ENCODE measurements around the gene OSM.

OSM gene

GRCh38 chr22:30226192-30226832 lies 40.3 kb downstream of the OSM start:
- TF ChIP-seq, protein P1, sequence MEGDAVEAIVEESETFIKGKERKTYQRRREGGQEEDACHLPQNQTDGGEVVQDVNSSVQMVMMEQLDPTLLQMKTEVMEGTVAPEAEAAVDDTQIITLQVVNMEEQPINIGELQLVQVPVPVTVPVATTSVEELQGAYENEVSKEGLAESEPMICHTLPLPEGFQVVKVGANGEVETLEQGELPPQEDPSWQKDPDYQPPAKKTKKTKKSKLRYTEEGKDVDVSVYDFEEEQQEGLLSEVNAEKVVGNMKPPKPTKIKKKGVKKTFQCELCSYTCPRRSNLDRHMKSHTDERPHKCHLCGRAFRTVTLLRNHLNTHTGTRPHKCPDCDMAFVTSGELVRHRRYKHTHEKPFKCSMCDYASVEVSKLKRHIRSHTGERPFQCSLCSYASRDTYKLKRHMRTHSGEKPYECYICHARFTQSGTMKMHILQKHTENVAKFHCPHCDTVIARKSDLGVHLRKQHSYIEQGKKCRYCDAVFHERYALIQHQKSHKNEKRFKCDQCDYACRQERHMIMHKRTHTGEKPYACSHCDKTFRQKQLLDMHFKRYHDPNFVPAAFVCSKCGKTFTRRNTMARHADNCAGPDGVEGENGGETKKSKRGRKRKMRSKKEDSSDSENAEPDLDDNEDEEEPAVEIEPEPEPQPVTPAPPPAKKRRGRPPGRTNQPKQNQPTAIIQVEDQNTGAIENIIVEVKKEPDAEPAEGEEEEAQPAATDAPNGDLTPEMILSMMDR (conservative IDR thresholded peaks at IDR 0.05), result no peak
- H3K27ac ChIP-seq, result no peak overlapping the region

DNA sequence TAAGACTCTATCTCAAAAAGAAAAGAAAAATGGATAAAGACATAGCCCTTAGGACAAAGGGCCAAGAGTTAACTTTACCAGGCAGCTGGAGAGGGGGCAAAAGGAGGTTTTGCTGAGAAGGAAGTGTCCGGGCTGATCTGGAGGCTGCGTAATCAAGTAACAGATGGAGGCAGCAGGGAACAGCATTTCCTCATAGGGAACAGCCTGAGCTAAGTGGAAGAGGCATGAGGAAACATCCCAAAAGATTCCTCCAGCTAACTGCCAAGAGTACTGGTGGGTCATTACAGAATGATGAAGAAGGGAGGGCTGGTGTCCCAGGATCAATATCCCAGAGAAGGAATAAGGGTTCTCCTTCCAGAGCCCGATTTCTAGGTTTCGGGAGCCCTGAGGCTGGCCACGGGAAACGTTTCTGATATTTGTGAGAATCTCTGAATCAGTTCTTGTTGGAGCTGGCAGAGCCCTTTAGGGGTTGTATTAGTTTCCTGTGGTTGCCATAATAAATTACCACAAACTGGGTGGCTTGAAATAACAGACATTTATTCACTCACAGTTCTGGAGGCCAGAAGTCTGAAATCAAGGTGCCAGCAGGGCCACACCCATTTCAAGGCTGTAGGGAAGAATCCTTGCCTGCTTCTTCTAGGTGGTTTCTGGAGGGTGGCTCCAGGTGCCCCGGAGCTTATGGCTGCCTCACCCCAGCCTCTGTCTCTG lies 41.3 kb downstream of the OSM start:
- H3K27ac ChIP-seq, result no peak overlapping the region

GRCh38 chr22:30224161-30224857 lies 42.3 kb downstream of the OSM start:
- TF ChIP-seq, protein P1 (conservative IDR thresholded peaks at IDR 0.05), result no peak
- H3K27ac ChIP-seq, result no peak overlapping the region

More for the DNA sequence above, 41.3 kb downstream of the OSM start:
- TF ChIP-seq, protein P1 (conservative IDR thresholded peaks at IDR 0.05), result no peak

- TF ChIP-seq, protein P1 (conservative IDR thresholded peaks at IDR 0.05), result no peak
- H3K27ac ChIP-seq, result no peak overlapping the region
Observed at GRCh38 chr22:30223303-30223702, 43.3 kb downstream of the OSM start.

DNA sequence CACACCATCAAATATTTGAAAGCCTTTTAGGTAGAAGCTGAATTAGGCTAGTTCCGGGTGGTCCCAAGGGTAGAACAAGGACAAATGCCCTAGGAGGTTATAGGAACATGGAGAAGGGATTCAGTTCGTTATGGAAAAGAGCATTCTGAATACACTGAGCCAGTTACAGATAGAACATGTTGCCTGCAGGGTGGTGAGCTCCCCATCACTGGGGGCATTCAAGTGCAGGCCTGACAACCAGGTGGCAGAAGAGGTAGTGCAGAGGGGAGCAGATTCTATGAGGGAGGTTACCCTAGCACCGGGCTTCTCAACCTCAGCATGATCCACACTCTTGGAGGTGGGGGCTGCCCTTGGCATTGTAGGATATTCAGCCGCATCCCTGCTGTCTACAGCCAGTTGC lies 44.3 kb downstream of the OSM start:
- H3K27ac ChIP-seq, result no peak overlapping the region
- TF ChIP-seq, protein P1 (conservative IDR thresholded peaks at IDR 0.05), result no peak

DNA sequence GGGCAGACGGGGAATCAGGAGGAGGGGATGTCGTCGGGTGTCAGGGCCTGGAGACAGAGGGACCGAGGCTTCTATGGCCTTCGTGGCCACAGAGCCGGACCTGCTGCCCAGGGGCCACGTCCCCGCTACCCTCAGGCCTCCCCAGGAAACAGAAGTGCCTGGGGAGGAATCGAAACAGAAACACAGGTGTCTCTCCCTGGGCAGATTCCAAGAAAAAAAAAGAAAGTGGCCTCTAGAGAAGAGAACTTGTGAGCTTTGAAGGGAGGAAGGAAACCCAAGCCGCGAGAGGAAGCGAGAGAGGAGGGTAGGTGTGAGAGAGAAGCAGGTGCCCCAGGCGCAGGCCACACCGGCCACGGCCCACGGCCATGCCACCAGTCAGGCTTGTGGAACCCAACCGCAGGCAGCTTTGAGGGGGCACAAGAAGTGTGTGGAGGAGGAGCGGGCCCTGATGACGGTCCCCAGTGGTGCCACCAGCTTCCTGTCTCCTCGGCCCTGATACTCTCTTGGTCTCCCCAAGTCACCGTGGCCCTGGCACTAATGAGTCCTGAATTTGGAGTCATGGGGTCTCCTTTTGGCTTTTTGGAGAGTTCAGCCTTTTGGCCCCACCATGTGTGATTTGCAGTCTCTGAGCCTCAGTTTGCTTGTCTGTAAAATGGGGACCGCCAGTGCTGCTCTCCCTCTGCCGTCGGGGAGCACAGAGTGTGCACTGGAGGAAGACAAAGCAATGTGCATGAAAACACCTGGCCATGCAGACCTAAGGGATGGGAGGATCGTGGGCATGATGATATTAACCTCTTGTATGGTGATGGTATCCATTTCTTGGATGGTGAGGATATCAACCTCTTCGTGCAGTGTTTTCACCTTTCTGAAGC lies 45.3 kb downstream of the OSM start:
- TF ChIP-seq, protein P1 (conservative IDR thresholded peaks at IDR 0.05), result no peak
- H3K27ac ChIP-seq, result no peak overlapping the region

Measured in VCaP (cell line).